Aorta (tissue), 5 donors: ENCODE results near the gene FBXW8. TPM values are rescaled to one million over a fixed set of nuclear protein-coding genes. Genes with fewer than 3 reads are reported as not detected.

Source experiments
- ATAC-seq: fragments of 200-7000 bp; cut with Tn5 transposase; one replicate; pipeline ENCODE4 v1.9.1; 2022; ENCODE audit warnings: moderate library complexity; ENCODE audit not compliant: low FRiP score
- DNase-seq, 2 donors: peaks; one replicate each; pipeline ENCODE4 v3.0.0-alpha.2; 2020
- H3K27ac ChIP-seq, 2 donors: one replicate each; pipeline ENCODE4 v1.5.1; 2013; ENCODE audit warnings: low read length in 2 of 2, mild to moderate bottlenecking in 2 of 2, moderate library complexity in 2 of 2, control low read depth in 1 of 2, inconsistent platforms in 1 of 2, low read depth in 1 of 2
- H3K27me3 ChIP-seq, 2 donors: one replicate each; pipeline ENCODE4 v1.6.1; 2013; ENCODE audit warnings: control low read depth in 1 of 2, low read length in 1 of 2, mild to moderate bottlenecking in 1 of 2, moderate library complexity in 1 of 2; ENCODE audit not compliant: insufficient read depth in 2 of 2, control insufficient read depth in 1 of 2
- H3K36me3 ChIP-seq, 2 donors: one replicate each; pipeline ENCODE4 v1.6.1; 2013; ENCODE audit warnings: control low read depth in 1 of 2, low read length in 1 of 2, mild to moderate bottlenecking in 1 of 2; ENCODE audit not compliant: insufficient read depth in 2 of 2, control insufficient read depth in 1 of 2
- H3K4me1 ChIP-seq, 2 donors: one replicate each; pipeline ENCODE4 v1.6.1; 2013; ENCODE audit warnings: low read length in 2 of 2, control low read depth in 1 of 2, mild to moderate bottlenecking in 1 of 2, moderate library complexity in 1 of 2; ENCODE audit not compliant: insufficient read depth in 2 of 2, control insufficient read depth in 1 of 2
- H3K4me3 ChIP-seq, 2 donors: one replicate each; pipeline ENCODE4 v1.5.1; 2013; ENCODE audit warnings: low read length in 2 of 2, control low read depth in 1 of 2, mild to moderate bottlenecking in 1 of 2
- H3K9me3 ChIP-seq: one replicate; pipeline ENCODE4 v1.6.1; 2013; ENCODE audit warnings: mild to moderate bottlenecking, low read length; ENCODE audit not compliant: control insufficient read depth
- WGBS, 2 donors: extraction: QIAGEN DNeasy Blood & Tissue Kit; methylation state at CpG; one replicate each; pipeline ENCODE4 v1.1.7; 2013; 5-methylcytosine and 5-hydroxymethylcytosine counted together
- intact Hi-C, 2 donors: fragments of 100-400 bp; cut with DNase I; formaldehyde crosslinking; loops; one replicate each; pipeline versions ENCODE4 v1.14.2 to v1.15.0; 2022
- polyA plus RNA-seq, 2 donors: library from polyadenylated mRNA; stranded (reverse); fragments of 200-250 nt; gene quantifications; one replicate each; pipeline ENCODE4 v1.2.3, GENCODE V29; 2013
- total RNA-seq, 2 donors: library from RNA; stranded (reverse); fragmentation: NEBNext Ultra II Directional; extraction: Animal tissue kit (Norgen Biotek cat#: 25700); gene quantifications; one replicate each; pipeline ENCODE4 v1.2.1, GENCODE V29; 2021
- donor health status: healthy with polysubstance abuse.
- donor health status: Bipolar disorder and iron deficiency.
- donor health status: DM: no; HTN: no; CAD: no.
- donor health status: DM: no; HTN: no; CAD: no.
- donor health status: DM: yes; HTN: yes; CAD: no.

The FBXW8 gene
- total and polyA plus RNA-seq, 4 donors, result 2.3 to 18.7 (median 8.6) TPM

GRCh38 chr12:117046861-117047530 is 136.2 kb downstream of the FBXW8 start:
- intact Hi-C loops, result no loop called here
- H3K27me3 ChIP-seq, result no peaks in the 10 kb centered on the region
- DNase-seq (no peak), ATAC-seq (no peak)
- no peaks in the 10 kb centered on the region for H3K36me3 ChIP-seq
- no peak overlapping the region for H3K4me3 ChIP-seq
- H3K9me3 ChIP-seq, result no peaks in the 10 kb centered on the region
- 90% methylated on average over 20 of the region's 20 CpGs for WGBS, 2 donors
- no peaks in the 10 kb centered on the region for H3K4me1 ChIP-seq
- H3K27ac ChIP-seq, result no peak overlapping the region

GRCh38 chr12:117047810-117048584 is 137.2 kb downstream of the FBXW8 start:
- intact Hi-C loops, result no loop called here
- no peaks in the 10 kb centered on the region for H3K9me3 ChIP-seq
- 25 to 30% methylated on average over 18 of the region's 18 CpGs for WGBS, 2 donors
- no peaks in the 10 kb centered on the region for H3K27me3 ChIP-seq
- H3K4me1 ChIP-seq, result no peaks in the 10 kb centered on the region
- no peak overlapping the region for H3K27ac ChIP-seq
- ATAC-seq, result peak; percentile 47
- no peak overlapping the region for H3K4me3 ChIP-seq
- DNase-seq, result no peak
- no peaks in the 10 kb centered on the region for H3K36me3 ChIP-seq

- intact Hi-C loops, result no loop called here
- H3K27ac ChIP-seq, result no peak overlapping the region
These were observed 137.8 kb downstream of the FBXW8 start for GRCh38 chr12:117048585-117048904.

GRCh38 chr12:117049295-117049694 is 138.5 kb downstream of the FBXW8 start:
- Histone ChIP-seq H3K27ac (no peak overlapping the region), H3K36me3 (no peaks in the 10 kb centered on the region), H3K27me3 (no peaks in the 10 kb centered on the region), H3K4me1 (no peaks in the 10 kb centered on the region), H3K9me3 (no peaks in the 10 kb centered on the region), H3K4me3 (no peak overlapping the region)
- intact Hi-C loops, result no loop called here
- DNase-seq (no peak), ATAC-seq (no peak)
- 84 to 86% methylated on average over 11 of the region's 11 CpGs for WGBS, 2 donors

More at GRCh38 chr12:117048585-117048904, 137.8 kb downstream of the FBXW8 start:
- no peaks in the 10 kb centered on the region for H3K27me3 ChIP-seq
- H3K4me3 ChIP-seq, result no peak overlapping the region
- no peaks in the 10 kb centered on the region for H3K4me1 ChIP-seq
- no peak for ATAC-seq
- no peak for DNase-seq
- no peaks in the 10 kb centered on the region for H3K9me3 ChIP-seq
- 65% methylated on average over 9 of the region's 9 CpGs for WGBS, 2 donors
- no peaks in the 10 kb centered on the region for H3K36me3 ChIP-seq

GRCh38 chr12:117050060-117050459 is 139.3 kb downstream of the FBXW8 start:
- Histone ChIP-seq H3K27me3 (no peaks in the 10 kb centered on the region), H3K4me1 (no peaks in the 10 kb centered on the region), H3K36me3 (no peaks in the 10 kb centered on the region), H3K4me3 (no peak overlapping the region), H3K27ac (no peak overlapping the region), H3K9me3 (no peaks in the 10 kb centered on the region)
- ATAC-seq (no peak), DNase-seq (no peak)
- WGBS, 2 donors, result 12 to 14% methylated on average over 5 of the region's 5 CpGs
- intact Hi-C loops, result no loop called here

GRCh38 chr12:117051380-117051779 is 140.6 kb downstream of the FBXW8 start:
- intact Hi-C loops, result no loop called here
- ATAC-seq, result no peak
- 22 to 27% methylated on average over 10 of the region's 10 CpGs for WGBS, 2 donors
- DNase-seq, result no peak
- Histone ChIP-seq H3K4me3 (no peak overlapping the region), H3K4me1 (no peaks in the 10 kb centered on the region), H3K27ac (no peak overlapping the region), H3K27me3 (no peaks in the 10 kb centered on the region), H3K9me3 (no peaks in the 10 kb centered on the region), H3K36me3 (no peaks in the 10 kb centered on the region)

GRCh38 chr12:117052386-117053049 is 141.8 kb downstream of the FBXW8 start:
- DNase-seq, result no peak
- H3K9me3 ChIP-seq, result no peaks in the 10 kb centered on the region
- H3K4me3 ChIP-seq, result no peak overlapping the region
- ATAC-seq, result no peak
- H3K27ac ChIP-seq, result no peak overlapping the region
- H3K27me3 ChIP-seq, result no peaks in the 10 kb centered on the region
- no peaks in the 10 kb centered on the region for H3K36me3 ChIP-seq
- intact Hi-C loops, result no loop called here
- whole genome bisulfite sequencing, 2 donors, result 82 to 83% methylated on average over 8 of the region's 8 CpGs
- H3K4me1 ChIP-seq, result no peaks in the 10 kb centered on the region

- H3K27ac ChIP-seq, result no peak overlapping the region
- no peak for DNase-seq
- no peaks in the 10 kb centered on the region for H3K4me1 ChIP-seq
- 90 to 93% methylated on average over 9 of the region's 9 CpGs for WGBS, 2 donors
- H3K4me3 ChIP-seq, result no peak overlapping the region
- no peaks in the 10 kb centered on the region for H3K27me3 ChIP-seq
- no peaks in the 10 kb centered on the region for H3K9me3 ChIP-seq
- intact Hi-C loops, result no loop called here
- ATAC-seq, result no peak
- no peaks in the 10 kb centered on the region for H3K36me3 ChIP-seq
These were observed 142.3 kb downstream of the FBXW8 start for GRCh38 chr12:117053050-117053400.
